Stimulated activated CD4-positive, alpha-beta T cell treated with anti-CD3 and anti-CD28 coated beads, Interleukin-1b, Interleukin-23, amount 100 ng/mL, for 4 hours (primary cell): ENCODE results near the gene DKK3.

ENCODE experiments used
- DNase-seq, 2 donors: peaks; one replicate each; pipeline ENCODE4 v3.0.0-alpha.2; 2020; ENCODE audit warnings: low read depth in 2 of 2

The DKK3 gene

DNA sequence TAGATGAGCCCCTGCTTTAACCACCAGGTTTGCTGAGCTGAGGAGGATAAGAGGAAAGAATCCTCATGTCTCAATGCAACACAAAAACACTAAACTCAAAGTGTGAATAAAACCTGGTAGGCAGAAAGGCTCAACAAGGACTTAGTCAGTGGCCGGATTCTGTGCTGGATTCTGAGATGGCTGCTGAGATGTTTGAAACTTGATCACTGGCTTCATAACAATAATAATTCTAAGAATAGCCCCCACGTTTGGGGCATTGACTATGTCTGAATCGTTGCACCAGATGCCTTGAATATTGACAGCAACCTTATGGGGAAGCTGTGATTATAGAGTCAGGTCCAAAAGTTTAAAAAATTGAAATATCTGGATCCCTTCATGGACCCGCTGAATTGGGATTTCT, 4.6 kb downstream of the DKK3 start:
- DNase-seq = no peak

DNA sequence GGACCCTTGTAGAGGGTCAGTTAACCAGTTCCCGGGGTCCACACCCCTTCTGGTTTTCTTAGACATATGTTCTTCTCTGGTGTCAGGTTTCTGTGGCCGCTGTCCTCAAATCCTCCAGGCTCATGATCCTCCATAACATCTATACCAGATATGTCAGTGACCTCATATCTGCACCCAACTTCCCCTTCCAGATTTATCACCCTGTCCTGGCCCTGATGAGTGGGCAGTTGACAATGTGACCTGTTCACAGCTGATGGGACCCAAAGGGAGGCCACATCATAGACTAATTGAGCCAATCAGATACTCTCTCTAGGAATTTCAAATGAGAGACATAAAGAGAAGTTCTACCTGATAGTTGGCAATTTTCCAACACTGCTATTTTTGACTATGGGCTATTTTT, 5.1 kb downstream of the DKK3 start:
- DNase-seq = no peak

GRCh38 chr11:12001186-12001585, 7.2 kb downstream of the DKK3 start:
- no peak for DNase-seq

GRCh38 chr11:11998091-11998781, 10.2 kb downstream of the DKK3 start:
- no peak for DNase-seq

GRCh38 chr11:11997049-11997322, 11.4 kb downstream of the DKK3 start:
- DNase-seq = no peak

DNA sequence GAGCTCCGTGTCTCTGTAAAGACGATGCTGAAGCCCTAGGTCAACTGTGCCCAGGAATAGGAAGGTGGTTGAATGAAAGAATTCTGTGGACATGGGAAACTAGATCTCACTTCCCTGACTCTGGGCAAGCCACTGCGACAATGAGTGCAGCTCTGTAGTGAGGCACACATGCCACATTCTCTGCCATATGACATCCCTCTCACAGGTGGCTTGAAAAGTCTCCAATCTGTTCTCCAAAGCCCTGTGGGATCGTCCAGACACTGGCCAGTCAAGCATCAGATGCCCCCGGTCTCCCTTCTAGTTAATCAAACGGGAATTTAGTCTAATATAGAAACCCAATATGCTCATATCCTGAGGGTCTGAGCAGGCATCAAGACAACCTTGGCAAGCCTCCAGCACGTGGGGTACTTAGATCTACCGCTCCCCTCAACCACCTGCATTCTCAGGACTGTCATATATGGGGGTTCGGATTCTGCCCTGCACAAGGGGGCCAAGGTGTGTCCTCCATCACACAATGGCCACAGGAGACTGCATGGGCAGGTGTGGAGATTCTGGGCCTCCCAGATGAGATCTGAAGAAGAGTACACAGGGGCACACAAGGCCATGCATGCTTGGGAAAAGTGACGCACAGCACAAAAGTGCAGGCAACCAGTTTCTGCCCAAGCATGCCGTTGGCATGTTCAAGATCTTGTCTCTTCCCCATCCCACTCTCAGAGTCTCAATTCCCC, 11.9 kb downstream of the DKK3 start:
- DNase-seq = no peak

GRCh38 chr11:11995601-11996000, 12.8 kb downstream of the DKK3 start:
- DNase-seq = no peak

- no peak for DNase-seq
These were observed 14.6 kb downstream of the DKK3 start for GRCh38 chr11:11993839-11994238.

GRCh38 chr11:11992257-11993212, 15.9 kb downstream of the DKK3 start:
- DNase-seq = no peak

DNA sequence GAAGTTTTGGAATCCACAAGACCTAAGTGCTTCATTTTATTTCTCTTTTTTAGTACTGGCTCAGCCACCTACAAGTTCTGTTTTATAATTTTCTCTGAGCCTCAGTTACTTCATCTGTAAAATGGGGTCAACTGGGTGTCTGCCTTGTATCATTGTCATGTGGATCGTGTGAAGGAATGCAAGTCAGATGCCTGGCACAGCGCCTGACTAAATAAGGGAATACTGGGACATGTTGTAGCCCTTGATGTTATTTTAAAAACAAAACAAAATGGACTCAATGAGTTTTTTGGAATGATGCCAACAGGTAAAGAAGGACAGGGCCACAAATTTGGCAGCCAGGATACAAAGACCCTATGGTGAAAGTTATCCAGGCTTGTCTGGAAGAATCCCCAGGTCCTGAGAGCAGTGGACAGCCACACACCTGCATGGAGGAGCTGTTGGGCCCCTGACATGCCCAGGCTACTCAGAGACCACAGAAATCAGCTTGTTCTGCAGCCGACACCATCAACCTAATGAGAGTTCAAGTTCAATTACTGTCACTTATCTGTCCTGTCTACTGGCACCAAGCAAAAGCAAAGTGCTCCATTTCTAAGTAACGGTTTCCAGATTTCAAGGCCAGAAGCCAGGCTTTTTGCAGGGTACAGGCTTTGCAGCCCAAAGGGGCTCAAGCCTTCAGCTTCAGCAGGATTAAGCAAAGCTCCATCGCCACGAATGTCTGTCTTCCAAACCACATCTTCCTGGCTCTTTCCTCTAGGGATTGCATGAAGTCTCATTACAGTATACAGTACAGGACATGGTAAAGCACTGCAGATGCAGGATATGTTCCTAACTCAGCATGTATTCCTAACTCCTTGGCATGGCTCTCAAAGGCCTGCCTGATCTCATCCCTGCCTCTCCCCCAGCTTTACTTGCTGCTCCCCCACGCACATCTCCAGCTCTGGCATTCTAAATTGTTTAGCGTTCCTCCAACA, 18.4 kb downstream of the DKK3 start:
- no peak for DNase-seq

DNA sequence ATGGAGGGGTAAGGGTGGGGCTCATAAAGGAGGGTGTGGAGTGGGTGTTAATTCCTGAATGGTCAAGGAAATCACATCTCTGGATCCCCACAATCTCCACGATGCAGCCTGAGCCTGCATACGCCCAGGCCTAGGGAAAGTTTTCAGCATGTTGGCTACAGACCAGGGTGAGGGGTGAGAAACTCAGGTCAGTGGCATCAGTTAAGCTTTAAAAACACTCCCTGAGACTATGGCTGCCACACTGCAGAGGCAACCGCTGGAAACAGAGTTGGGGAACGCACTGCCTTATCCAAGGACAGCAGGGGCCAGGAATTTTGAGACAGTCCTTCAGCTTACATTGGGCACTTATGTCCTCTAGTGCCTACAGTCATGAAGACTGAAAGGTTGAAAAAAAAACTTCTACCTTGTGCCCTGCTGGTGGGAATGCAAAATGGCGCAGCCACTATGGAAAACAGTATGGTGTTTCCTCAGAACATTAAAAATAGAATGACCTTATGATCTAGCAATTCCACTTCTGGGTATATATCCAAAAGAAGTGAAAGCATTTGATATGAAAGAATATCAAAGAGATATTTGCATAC, 19.7 kb downstream of the DKK3 start:
- DNase-seq = no peak

- no peak for DNase-seq
These were observed 20.3 kb downstream of the DKK3 start for GRCh38 chr11:11988099-11988651.

DNA sequence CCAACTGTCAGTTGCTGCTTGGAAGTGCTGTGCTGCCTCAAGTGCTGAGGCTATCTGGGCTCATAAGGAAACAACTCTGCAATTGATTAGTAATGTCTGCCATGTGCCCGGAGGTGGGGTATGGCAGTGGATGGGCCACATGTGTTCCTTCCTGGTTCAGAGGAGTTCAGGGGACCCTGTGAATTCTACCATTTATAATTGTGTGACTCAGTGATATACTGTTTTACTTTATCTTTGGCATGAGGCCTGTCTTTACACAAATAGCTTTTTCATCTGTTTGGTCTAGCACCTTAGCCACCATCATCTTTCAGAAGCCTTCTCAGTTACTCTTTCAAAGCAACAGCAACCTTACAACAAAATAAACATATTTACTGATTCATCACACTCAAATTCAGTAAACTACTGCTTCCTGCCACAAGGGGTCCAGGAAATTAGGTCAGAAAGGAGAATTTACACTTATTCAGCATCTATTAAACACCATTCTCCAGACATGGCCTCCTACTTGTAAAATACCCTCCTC, 20.9 kb downstream of the DKK3 start:
- no peak for DNase-seq

GRCh38 chr11:11985954-11986949, 22.2 kb downstream of the DKK3 start:
- no peak for DNase-seq

DNA sequence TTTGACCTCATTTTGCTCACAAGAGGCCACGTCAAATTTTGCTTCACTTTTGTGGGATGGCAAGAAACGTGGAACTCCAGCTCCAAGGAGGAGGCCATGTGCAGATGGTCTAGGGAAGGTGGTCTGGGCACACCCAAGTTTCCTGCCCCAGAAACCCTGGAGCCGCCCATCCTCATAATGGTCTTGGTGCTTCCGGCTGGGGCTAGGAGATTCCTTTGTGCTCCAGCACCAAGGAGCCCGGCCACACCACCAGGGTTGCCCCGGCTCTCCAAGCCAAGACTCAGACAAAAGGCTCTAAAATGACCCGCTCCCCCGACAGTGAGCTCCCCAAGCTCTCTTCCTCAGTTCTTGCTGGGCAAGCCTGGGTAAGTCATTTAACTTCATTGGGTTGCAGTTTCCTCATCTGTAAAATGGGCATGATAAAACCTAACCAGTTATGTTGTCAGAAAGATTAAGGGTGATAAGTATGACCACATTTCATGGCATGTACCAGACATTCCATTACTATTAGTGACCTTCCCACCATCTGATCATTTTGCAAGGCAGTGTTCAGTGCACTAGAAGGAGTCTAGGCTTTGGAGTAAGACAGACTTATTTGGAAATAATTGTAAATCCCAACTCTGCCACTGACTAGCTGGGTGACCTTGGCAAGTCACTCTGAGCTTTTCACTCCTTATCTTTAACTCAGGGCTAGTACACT, 23.3 kb downstream of the DKK3 start:
- DNase-seq = no peak

GRCh38 chr11:11984563-11984962, 23.9 kb downstream of the DKK3 start:
- no peak for DNase-seq

- DNase-seq = no peak
These were observed 25.0 kb downstream of the DKK3 start for GRCh38 chr11:11983427-11983826.

GRCh38 chr11:11982975-11983374, 25.5 kb downstream of the DKK3 start:
- no peak for DNase-seq

- DNase-seq = no peak
These were observed 26.0 kb downstream of the DKK3 start for GRCh38 chr11:11982461-11982860.
